GM08714 (cell line): ENCODE measurements around the gene ZCCHC9.
"Not testable (repeated sequence)": the region's sequence is repeated elsewhere in the genome, so short reads cannot be mapped to it uniquely, and the experiment has no call there.

Source experiments
- H3K4me3 ChIP-seq: fragments of 200-500 bp; sonication (Bioruptor generic); 2 replicates; pipeline ENCODE4 v1.5.1; 2014; ENCODE audit warnings: mild to moderate bottlenecking, low read length, inconsistent platforms
- ZNF274 ChIP-seq: IDR thresholded peaks from 2 replicates; pipeline ENCODE4 v1.6.1; 2012; ENCODE audit warnings: mild to moderate bottlenecking, low read depth, low read length

ZCCHC9 gene

GRCh38 chr5:81326554-81326953, 25.2 kb downstream of the ZCCHC9 start:
- no peak for TF ChIP-seq ZNF274
- no peak overlapping the region for H3K4me3 ChIP-seq

- no peak for TF ChIP-seq ZNF274
- H3K4me3 ChIP-seq: no peak overlapping the region
These were observed 33.1 kb downstream of the ZCCHC9 start for GRCh38 chr5:81334304-81335061.

GRCh38 chr5:81335946-81336345, 34.6 kb downstream of the ZCCHC9 start:
- TF ChIP-seq ZNF274: no peak
- no peak overlapping the region for H3K4me3 ChIP-seq

DNA sequence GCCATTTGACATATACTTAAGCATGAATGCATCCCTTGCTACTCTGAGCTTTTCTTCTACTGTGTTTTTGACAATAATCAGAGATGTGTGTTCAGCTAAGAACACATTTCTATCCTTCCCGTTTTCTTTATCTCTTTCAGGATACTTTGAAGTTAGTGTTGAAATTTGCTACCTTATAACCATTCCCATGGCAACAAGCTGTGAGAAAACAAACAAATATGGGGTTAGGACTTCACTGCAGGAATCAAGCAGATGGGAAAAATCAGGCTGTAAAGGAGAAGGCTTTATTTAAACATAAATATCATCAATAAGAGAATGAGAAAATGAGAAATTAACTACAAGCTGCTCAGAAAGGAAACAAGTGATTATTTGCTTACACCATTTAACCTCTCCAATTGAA, 35.2 kb downstream of the ZCCHC9 start:
- H3K4me3 ChIP-seq: no peak overlapping the region
- TF ChIP-seq ZNF274: no peak

DNA sequence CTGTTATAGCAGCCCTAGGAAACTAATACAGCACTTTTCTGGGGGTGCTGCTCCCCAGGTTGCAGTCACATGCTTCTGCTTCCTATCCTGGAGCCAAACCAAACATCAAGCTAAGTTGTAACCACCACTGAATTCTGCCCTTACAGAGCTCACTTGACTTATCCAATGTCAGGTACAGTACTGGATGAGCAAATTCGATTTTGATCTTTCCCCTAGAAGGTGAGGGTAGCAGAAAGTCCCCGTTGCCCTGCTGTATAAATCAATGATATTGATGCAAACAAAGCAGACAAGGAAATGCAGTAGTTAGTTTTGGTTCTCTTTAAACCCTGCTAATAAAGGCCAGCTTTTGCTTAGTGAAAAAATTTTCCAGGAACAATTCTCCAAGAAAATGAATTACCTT, 36.4 kb downstream of the ZCCHC9 start:
- no peak for TF ChIP-seq ZNF274

GRCh38 chr5:81338213-81338612, 36.8 kb downstream of the ZCCHC9 start:
- not testable (repeated sequence) for H3K4me3 ChIP-seq

More for the DNA sequence above, 36.4 kb downstream of the ZCCHC9 start:
- H3K4me3 ChIP-seq: no peak overlapping the region

- no peak for TF ChIP-seq ZNF274
- no peak overlapping the region for H3K4me3 ChIP-seq
These were observed 43.3 kb downstream of the ZCCHC9 start for GRCh38 chr5:81344736-81345135.

- TF ChIP-seq ZNF274: no peak
- no peak overlapping the region for H3K4me3 ChIP-seq
These were observed 44.1 kb downstream of the ZCCHC9 start for GRCh38 chr5:81345411-81346003.

DNA sequence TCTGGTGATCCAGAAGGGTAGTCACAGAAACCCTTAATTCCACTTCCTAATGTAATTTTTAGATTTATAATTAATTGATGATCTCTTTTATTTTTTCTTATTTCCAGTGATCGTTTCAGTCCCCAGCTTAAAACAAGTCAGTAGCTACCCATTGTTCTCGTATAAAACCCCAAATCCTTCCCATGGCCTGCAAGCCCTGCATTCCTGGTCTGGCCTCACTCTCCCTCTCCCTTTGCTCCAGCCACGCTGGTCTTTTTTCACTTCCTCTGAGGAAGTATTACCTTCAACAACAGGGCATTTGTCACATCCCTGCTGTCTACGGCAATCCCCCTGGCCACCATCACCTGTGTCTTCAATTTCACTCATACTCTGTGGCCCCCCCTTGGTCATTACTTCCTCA, 47.8 kb downstream of the ZCCHC9 start:
- no peak for TF ChIP-seq ZNF274
- H3K4me3 ChIP-seq: no peak overlapping the region

GRCh38 chr5:81350507-81350906, 49.1 kb downstream of the ZCCHC9 start:
- no peak for TF ChIP-seq ZNF274
- no peak overlapping the region for H3K4me3 ChIP-seq

DNA sequence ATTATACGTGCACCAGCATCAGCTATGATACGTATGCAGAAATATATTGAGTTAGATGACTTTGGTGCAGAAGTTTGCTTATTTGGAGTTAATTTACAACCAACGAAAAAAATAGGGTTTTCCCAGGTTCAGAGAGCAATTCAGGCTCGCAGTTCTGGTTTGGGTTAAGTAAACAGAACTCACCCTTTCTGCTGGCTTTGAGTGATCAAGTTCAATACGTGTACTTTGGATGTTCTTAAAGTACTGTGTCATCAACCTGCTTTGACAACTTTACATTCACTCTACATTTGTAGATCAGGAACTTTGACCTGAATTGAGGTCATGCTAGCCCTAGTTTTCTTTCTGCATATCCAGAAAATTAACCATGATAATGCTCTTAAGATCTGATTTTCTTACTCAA, 51.8 kb downstream of the ZCCHC9 start:
- TF ChIP-seq ZNF274: no peak
- no peak overlapping the region for H3K4me3 ChIP-seq

- TF ChIP-seq ZNF274: no peak
- H3K4me3 ChIP-seq: no peak overlapping the region
These were observed 52.7 kb downstream of the ZCCHC9 start for GRCh38 chr5:81354093-81354492.

DNA sequence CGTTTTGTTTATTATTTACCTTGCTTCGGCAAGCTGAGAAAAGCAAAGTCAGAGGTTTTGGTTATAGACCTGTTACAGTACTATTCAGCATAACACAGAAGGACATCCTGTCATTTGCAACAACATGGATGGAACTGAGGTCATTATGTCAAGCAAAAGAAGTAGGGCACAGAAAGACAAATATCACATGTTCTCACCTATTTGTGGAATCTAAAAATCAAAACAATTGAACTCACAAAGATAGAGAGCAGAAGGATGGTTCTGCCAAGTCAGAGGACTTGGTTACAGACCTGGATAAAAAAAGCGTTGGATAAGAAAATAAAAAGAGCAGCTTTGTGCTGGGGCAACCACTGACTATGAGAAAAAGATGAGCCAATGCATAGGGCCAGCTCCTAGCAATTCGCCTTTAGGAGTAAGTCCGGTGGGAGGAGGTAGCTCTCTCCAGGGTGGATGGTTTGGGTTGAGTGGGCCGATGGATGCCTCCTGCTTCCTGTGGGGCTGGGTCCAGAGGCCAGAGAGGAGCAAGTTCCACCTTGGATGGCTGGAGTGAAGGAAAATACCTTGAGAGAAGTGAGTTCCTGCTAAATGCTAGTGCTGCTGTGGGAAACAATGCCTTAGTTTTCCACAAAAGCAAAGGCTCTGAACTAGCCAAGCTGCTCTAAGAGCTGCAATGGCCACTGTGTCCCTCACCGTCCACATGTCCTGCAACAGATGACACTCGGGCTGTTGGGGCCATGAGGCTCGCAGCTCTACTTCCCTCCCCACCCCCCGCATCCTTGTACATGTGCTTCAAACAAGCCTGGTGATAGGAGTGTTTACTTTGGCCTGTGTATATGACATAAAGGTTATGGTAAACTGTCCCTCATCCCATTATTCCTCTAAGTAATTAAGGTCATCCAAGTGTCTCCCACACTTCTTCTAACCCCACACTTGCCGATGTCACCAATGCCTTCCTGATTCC, 54.2 kb downstream of the ZCCHC9 start:
- no peak for TF ChIP-seq ZNF274
- H3K4me3 ChIP-seq: no peak overlapping the region

DNA sequence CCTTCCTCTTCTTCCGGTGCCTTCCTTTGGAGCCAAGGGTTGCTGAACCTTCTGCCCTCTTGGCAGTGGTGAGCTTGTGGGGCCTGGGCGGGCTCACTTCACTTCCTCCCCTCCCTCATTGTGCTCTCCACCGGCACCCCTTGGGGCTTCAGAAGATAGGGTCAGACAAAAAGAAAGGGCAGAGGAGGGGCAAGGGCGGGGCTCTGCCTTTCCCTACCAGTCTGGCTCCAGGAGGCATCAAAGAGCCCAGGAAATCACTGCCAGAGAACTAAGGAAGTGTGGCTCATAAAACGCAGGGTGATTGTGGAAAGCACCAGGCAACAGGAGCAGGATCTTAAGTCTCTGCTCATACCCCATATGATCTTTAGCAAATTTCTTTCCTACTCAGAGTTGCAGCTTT, 57.7 kb downstream of the ZCCHC9 start:
- TF ChIP-seq ZNF274: no peak
- no peak overlapping the region for H3K4me3 ChIP-seq

- H3K4me3 ChIP-seq: no peak overlapping the region
- no peak for TF ChIP-seq ZNF274
These were observed 58.5 kb downstream of the ZCCHC9 start for GRCh38 chr5:81359881-81360280.
